ENCODE data around the gene PFN3.

Gene PFN3, protein sequence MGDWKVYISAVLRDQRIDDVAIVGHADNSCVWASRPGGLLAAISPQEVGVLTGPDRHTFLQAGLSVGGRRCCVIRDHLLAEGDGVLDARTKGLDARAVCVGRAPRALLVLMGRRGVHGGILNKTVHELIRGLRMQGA

DNA sequence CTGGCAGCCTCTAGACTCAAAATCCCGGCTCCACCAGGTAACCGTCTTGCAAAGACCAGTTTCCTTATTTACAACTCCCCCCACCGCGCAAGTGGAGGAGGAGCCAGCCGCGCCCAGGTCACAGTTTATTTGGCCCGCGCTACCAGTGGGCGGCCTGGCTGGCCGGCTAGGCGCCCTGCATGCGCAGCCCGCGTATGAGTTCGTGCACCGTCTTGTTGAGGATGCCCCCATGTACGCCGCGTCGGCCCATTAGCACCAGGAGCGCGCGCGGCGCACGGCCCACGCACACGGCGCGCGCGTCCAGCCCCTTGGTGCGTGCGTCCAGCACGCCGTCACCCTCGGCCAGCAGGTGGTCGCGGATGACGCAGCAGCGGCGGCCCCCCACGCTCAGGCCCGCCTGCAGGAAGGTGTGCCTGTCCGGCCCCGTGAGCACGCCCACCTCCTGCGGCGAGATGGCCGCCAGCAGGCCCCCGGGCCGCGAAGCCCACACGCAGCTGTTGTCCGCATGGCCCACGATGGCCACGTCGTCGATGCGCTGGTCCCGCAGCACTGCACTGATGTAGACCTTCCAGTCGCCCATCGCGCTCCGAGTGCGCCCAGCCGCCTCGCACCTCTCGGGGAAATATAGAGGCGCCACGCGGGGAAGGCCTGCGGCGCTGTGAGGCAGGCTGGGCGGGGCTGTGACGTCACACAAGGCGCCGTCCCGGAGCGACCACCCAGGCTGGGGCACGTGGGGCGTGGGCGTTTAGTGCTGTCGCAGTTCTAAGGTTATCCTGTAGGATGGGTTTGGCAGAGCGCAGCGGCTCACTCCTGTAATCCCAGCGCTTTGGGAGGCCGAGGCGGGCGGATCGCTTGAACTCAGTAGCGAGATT is at the start of gene PFN3:
PFN3 (minus strand) TSS at position 665 of the 872 bp plus-strand sequence; CDS start at position 580, 85 bp downstream.
- ATAC-seq (ENCODE audit: insufficient read depth, low read depth) = no peak
- no peak within 1 kb of the TSS for H3K9ac ChIP-seq (ENCODE audit: low read depth, low read length)
- no peak within 1 kb of the TSS for H3K4me2 ChIP-seq (ENCODE audit: insufficient read depth, low read length)
- no peak for DNase-seq
- no peak within 1 kb of the TSS for H3K27ac ChIP-seq (ENCODE audit: low read length)
- no peaks in the 10 kb centered on the region for H3K36me3 ChIP-seq (ENCODE audit: insufficient read depth, low read length)
- peaks cover 34% of the 10 kb centered on the region for H4K20me1 ChIP-seq (ENCODE audit: insufficient read depth, low read length)
- H2AFZ ChIP-seq (ENCODE audit: low read depth, low read length) = no peak within 1 kb of the TSS
- peaks cover 19% of the 10 kb centered on the region for H3K4me1 ChIP-seq (ENCODE audit: insufficient read depth, low read length)
- no peak within 1 kb of the TSS for H3K4me3 ChIP-seq (ENCODE audit: low read depth in 1 of 2, low read length in 2 of 2)
- peaks cover 38% of the 10 kb centered on the region for H3K27me3 ChIP-seq (ENCODE audit: insufficient read depth, low read length, poor library complexity)
- no peak for TF ChIP-seq EZH2 (IDR thresholded peaks at IDR 0.05; ENCODE audit: borderline replicate concordance, low read depth, low read length, severe bottlenecking)
- TF ChIP-seq, protein P1, sequence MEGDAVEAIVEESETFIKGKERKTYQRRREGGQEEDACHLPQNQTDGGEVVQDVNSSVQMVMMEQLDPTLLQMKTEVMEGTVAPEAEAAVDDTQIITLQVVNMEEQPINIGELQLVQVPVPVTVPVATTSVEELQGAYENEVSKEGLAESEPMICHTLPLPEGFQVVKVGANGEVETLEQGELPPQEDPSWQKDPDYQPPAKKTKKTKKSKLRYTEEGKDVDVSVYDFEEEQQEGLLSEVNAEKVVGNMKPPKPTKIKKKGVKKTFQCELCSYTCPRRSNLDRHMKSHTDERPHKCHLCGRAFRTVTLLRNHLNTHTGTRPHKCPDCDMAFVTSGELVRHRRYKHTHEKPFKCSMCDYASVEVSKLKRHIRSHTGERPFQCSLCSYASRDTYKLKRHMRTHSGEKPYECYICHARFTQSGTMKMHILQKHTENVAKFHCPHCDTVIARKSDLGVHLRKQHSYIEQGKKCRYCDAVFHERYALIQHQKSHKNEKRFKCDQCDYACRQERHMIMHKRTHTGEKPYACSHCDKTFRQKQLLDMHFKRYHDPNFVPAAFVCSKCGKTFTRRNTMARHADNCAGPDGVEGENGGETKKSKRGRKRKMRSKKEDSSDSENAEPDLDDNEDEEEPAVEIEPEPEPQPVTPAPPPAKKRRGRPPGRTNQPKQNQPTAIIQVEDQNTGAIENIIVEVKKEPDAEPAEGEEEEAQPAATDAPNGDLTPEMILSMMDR (IDR thresholded peaks at IDR 0.05; ENCODE audit: borderline replicate concordance, extremely low read depth, low read length, poor library complexity, severe bottlenecking) = no peak
- H3K9me3 ChIP-seq (ENCODE audit: insufficient read depth, low read length, severe bottlenecking) = no peaks in the 10 kb centered on the region
- H3K79me2 ChIP-seq (ENCODE audit: insufficient read depth, low read length) = no peaks in the 10 kb centered on the region

DNA sequence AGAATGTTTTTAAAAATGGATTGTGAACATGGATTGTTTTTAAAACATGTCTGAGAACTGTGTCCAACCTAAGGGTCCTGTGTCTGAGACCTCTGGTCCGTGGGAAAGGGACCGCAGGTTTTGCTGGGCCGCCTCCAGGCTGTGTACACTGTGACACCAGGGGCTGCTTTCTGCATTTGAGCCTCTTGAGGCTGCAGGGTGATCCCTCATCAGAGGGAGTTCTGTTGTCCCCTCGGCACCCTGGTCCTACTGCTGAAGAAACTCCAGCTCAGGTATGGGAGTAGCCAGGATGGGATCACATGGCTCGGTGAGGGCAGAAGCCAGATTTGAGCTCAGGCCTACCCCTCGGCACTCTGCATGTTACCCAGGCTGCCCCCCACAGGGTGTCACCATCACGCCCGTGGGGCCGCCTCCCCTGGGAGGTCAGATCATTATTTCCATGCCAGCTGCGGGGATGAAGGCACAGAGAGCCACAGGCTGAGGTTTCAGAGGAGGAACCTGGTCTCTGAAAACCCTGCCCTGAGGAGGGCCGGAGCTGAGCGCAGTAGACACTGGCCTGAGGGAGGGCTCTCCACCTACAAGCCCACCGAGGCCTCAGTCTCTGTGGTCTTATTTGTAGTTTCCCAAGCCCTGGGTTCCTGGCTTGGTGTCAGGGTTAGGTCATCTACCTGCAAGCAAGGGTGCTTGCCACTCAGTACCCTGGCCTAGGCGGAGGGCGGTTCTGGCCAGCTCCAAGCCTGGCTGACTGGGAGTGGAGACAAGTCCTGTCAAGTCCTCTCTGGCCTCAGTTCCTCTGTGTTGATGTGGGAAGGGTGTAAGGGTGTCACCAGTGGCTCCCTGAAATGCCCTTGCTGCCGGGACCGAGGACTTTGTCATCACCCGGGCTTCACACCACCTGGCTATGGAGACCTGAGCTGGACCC is 48.9 kb upstream of the PFN3 start:
- Histone ChIP-seq H4K20me1 (ENCODE audit: insufficient read depth, low read length) (peaks cover 70% of the 10 kb centered on the region), H3K9me3 (ENCODE audit: insufficient read depth, low read length, severe bottlenecking) (no peaks in the 10 kb centered on the region), H2AFZ (ENCODE audit: low read depth, low read length) (no peak overlapping the region), H3K36me3 (ENCODE audit: insufficient read depth, low read length) (no peaks in the 10 kb centered on the region), H3K79me2 (ENCODE audit: insufficient read depth, low read length) (no peaks in the 10 kb centered on the region), H3K4me3 (ENCODE audit: low read depth in 1 of 2, low read length in 2 of 2) (no peak overlapping the region), H3K27ac (ENCODE audit: low read length) (no peak overlapping the region), H3K9ac (ENCODE audit: low read depth, low read length) (no peak overlapping the region), H3K27me3 (ENCODE audit: insufficient read depth, low read length, poor library complexity) (peaks cover 49% of the 10 kb centered on the region), H3K4me2 (ENCODE audit: insufficient read depth, low read length) (no peak overlapping the region), H3K4me1 (ENCODE audit: insufficient read depth, low read length) (peaks cover 30% of the 10 kb centered on the region)
- ATAC-seq (ENCODE audit: insufficient read depth, low read depth) (no peak), DNase-seq (no peak)
- TF ChIP-seq, protein P1 (IDR thresholded peaks at IDR 0.05; ENCODE audit: borderline replicate concordance, extremely low read depth, low read length, poor library complexity, severe bottlenecking) = no peak
- no peak for TF ChIP-seq EZH2 (IDR thresholded peaks at IDR 0.05; ENCODE audit: borderline replicate concordance, low read depth, low read length, severe bottlenecking)

DNA sequence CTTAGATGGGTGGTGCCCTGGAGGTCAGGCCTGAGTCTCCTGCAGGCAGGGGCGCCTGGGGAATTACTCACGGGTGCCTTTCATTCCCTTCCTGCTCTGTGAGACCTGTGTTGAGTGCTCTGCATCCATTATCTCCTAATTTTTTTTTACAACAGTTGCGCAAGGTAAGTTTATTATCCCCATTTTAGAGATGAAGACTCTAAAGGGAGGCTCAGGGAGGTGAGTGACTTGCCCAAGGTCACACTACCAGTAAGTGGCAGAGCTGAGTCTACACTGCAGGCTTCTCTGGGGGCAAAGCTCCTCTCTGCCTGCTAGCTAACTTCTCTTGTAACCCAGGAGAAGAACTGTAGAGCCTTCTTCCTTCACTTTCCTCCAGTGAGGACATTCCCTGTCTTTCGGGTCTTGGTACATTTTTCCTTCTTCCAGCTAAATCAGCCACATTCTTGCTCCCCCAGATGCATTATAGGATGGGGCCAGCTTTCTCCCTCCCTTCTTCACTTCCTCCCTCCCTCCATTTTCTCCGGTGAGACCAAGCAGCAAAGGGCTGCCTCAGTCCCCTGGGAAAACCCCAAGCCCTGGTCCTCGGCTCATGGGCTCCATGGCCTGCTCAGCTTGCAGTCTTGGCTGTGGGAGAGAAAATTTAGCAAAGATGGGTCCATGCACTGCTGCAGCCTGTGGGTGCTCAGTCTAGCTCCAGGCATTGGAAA is 47.9 kb upstream of the PFN3 start:
- Histone ChIP-seq H3K9ac (ENCODE audit: low read depth, low read length) (no peak overlapping the region), H4K20me1 (ENCODE audit: insufficient read depth, low read length) (peaks cover 70% of the 10 kb centered on the region), H2AFZ (ENCODE audit: low read depth, low read length) (no peak overlapping the region), H3K9me3 (ENCODE audit: insufficient read depth, low read length, severe bottlenecking) (no peaks in the 10 kb centered on the region), H3K27me3 (ENCODE audit: insufficient read depth, low read length, poor library complexity) (peaks cover 49% of the 10 kb centered on the region), H3K4me1 (ENCODE audit: insufficient read depth, low read length) (peaks cover 23% of the 10 kb centered on the region), H3K79me2 (ENCODE audit: insufficient read depth, low read length) (no peaks in the 10 kb centered on the region), H3K4me3 (ENCODE audit: low read depth in 1 of 2, low read length in 2 of 2) (no peak overlapping the region), H3K4me2 (ENCODE audit: insufficient read depth, low read length) (no peak overlapping the region), H3K36me3 (ENCODE audit: insufficient read depth, low read length) (no peaks in the 10 kb centered on the region), H3K27ac (ENCODE audit: low read length) (no peak overlapping the region)
- DNase-seq (no peak), ATAC-seq (ENCODE audit: insufficient read depth, low read depth) (no peak)
- no peak for TF ChIP-seq EZH2 (IDR thresholded peaks at IDR 0.05; ENCODE audit: borderline replicate concordance, low read depth, low read length, severe bottlenecking)
- TF ChIP-seq, protein P1 (IDR thresholded peaks at IDR 0.05; ENCODE audit: borderline replicate concordance, extremely low read depth, low read length, poor library complexity, severe bottlenecking) = no peak
